ENCODE results near the gene PXDN.
"Not testable (repeated sequence)": the region's sequence is repeated elsewhere in the genome, so short reads cannot be mapped to it uniquely, and the experiment has no call there.

PXDN gene

DNA sequence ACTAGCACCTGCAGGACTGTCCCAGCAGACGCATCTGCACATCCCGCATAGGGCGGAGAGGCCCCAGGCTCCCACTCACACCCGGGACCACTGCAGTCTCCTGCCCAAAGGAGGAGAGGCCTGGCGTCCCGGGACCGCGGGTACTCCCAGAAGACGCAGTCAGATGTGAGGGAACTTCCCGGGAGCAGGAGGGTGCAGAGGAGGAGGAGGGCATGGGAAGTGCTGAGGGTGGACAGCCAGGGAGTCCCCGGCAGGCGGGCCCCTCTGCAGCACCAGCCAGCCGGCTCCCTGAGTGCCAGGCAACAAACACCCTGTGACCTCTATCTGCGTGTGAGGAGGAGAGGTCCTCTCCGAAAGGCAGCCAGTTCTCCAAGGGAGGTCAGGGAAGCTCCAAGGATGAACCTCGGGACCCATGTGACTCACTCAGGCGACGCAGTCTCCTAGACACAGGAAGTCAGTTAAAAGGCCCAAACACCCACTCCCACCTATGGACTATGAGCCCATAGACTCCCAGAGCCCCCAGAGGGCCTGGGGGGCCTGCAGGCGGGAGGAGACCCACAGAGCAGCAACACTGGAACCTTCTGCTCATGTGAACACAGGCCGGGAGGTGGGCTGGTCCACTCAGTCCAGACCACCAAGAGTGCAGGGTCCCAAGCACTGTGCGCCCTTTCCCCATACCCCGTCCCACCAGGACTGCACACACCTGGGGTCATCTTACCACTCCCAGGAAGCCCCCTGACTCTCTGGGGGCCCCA lies 4.2 kb downstream of the PXDN start:
- no peak for DNase-seq (ENCODE audit: low read depth)

DNA sequence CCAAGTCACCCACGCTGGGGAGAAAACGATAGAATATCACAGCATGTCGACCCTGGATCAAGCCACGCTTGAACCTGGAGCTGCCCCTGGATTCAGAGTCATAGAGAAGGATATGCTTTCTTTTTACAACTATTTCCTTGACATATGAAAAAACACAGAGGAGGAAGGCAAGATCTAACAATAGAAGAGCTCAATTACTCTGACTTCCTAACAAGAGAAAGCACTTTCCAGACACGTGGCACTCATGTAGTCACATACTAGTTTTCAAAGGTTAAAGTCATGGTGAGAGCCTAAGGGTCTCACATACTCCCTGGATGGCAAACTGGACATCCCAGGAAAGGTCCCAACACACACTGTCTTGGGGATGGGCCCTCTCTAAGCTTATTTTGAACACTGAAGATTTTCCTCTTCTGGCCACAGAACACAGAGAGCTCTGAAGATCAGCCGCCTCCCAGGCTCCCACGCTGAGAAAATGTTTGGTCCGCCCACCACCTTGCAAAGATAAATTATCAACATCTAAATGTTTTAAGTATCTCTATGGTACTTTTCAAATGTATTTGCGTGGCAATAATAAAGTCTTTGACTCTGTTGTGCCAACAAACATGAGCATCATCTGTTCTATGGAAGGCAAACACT lies 4.9 kb downstream of the PXDN start:
- no peak for DNase-seq (ENCODE audit: low read depth)

DNA sequence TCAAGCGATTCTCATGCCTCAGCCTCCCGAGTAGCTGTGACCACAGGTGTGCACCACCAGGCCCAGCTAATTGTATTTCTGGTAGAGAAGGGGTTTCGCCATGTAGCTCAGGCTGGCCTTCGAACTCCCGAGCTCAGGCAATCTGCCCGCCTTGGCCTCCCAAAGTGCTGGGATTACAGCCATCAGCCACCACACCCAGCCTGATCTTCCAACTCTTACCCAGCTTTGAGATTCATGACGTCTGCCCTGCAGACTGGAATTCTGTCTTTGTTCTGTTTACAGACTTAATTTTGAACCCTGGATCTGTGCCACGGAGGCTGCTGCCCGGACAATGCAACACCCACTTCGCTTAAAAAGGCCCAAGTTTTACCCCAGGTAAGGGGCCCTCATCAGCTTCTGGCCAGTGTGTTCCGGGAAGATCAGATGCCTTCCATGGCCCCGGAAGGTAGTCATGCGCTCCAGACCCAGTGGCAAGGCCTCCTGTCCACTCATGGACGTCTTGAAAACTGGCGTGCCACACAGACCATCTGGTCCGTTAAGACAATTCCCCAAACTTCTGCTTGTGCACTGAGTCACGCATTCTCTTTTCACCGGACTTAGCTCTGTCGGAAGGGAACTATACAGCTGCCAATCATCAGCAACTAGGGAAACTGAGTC lies 5.5 kb downstream of the PXDN start:
- DNase-seq (ENCODE audit: low read depth), result no peak

DNA sequence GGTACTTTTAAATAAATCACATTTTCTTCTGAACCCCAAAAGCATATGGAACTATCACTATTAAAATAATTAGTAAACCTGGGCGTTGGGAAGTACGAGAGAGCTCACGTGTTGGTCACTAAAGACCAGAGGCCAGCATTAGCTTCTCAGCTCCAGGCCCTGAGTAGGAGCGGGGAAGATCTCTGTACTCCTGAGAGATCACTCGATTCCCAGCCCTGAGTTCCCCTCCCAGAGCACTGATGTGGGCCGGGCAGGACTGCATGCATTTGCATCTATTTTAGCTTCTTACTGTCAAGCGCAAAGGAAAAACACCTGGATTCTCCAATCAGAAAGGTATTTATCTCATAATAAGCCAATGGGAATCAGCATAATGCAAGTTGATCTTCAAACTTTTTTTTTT lies 6.2 kb downstream of the PXDN start:
- no peak for DNase-seq (ENCODE audit: low read depth)

DNA sequence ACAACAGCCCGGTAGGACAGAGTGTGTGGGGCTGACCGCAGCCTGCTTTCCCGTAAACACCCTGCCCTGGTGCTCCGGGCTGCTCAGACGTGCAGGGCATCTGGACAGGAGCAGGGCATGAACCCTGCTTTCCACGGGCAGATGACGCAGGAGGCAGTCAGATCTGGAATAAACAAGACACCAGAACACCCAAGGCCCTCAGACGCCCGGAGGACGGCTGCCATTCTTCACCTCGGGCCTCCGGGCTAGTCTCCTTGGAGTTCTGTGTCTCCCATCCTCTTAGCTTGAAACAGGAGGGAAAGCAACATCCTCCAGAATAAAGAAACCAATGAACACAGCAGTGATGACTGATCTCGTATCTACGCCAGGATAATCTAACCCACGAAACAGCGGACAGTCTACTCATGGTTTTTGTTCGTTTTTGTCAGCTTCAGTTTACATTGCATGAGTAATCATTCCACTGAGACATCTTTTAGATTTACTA lies 7.3 kb downstream of the PXDN start:
- no peak for DNase-seq (ENCODE audit: low read depth)

DNA sequence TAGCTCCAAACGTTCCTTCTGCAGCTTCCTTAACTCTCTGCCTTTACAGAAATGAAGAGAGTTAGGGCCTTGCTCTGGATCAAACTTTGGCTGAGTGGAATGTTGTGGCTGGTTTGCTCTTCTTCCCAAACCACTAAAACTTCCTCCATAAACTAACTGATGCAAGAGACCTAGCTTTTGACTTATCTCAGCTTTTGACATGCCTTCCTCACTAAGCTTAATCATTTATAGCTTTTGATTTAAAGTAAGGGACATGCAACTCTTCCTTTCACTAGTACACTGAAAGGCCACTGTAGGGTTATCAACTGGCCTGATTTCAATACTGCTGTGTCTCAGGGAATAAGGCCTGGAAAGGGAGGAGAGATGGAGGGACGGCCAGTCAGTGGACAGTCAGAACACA lies 8.3 kb downstream of the PXDN start:
- DNase-seq (ENCODE audit: low read depth), result no peak

DNA sequence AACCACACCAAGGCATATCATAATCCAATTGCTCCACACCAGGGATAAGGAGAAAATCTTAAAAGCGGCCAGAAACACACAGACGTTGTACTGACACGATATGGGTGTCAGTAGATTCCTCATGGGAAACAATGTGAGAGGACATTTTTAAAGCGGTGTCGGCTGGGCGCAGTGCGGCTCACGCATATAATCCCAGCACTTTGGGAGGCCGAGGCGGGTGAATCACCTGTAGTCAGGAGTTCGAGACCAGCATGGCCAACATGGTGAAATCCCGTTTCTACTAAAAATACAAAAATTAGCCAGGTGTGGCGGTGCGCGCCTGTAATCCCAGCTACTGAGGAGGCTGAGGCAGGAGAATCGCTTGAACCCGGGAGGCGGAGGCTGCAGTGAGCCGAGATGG lies 11.0 kb downstream of the PXDN start:
- DNase-seq (ENCODE audit: low read depth), result not testable (repeated sequence)

DNA sequence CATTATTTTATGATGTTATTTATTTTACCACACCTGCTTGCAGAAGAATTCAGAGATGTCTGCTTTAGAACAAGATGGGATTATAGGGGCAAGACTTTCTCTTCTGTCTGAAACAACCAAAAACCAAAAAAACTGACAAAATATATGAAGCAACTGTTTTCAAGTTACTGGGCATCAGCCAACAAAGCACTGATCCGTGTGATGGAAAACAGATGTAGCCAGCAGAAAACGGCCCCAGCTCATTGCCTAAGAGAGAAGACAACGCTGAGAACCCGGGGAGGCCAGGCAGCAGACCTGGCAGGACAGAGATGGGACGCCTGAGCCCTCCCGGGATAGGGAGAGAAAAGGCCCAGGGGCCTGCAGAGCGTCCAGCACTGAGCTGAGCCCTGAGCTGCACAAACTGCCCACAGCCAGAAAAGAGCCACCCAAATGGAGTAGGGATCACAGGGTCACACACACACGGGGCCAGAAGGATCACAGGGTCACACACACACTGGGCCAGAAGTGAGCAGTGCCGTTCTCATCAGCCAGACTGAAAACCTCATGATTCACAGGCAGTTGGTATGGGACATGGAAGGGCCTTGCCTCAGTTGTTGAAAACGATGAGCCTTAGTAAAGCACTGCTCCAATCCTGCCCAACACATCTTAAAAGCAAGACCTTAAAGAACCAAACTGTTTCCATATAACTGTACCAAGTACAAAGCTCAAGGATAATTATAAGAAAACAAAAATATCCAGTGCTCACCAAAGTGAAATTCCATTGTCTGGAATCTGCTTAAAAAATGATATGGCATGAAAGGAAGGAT lies 12.1 kb downstream of the PXDN start:
- DNase-seq (ENCODE audit: low read depth), result no peak

DNA sequence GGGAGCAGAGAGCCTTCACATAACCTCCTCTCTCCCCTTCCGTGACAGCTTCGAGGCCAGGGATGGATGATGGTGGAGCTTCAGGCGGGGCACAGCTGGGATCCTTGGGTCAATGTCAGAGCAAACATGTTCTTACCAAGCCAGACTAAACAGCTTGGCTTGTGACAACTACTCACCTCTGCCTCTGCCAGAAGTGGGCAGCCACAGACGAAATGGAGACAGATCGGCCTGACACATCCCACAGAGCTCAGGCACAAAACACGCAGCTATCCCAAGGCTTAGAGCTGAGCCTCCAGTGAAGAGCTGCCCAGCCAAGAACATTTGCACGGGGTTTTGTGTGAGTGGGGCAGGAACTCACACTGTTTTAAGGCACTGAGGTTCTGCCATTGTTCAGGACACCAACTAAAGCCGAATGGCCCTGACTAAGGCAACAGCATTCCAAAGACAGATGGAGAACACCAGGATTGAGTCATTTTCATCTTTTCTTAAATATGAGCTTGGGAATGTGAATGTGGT lies 12.8 kb downstream of the PXDN start:
- no peak for DNase-seq (ENCODE audit: low read depth)

DNA sequence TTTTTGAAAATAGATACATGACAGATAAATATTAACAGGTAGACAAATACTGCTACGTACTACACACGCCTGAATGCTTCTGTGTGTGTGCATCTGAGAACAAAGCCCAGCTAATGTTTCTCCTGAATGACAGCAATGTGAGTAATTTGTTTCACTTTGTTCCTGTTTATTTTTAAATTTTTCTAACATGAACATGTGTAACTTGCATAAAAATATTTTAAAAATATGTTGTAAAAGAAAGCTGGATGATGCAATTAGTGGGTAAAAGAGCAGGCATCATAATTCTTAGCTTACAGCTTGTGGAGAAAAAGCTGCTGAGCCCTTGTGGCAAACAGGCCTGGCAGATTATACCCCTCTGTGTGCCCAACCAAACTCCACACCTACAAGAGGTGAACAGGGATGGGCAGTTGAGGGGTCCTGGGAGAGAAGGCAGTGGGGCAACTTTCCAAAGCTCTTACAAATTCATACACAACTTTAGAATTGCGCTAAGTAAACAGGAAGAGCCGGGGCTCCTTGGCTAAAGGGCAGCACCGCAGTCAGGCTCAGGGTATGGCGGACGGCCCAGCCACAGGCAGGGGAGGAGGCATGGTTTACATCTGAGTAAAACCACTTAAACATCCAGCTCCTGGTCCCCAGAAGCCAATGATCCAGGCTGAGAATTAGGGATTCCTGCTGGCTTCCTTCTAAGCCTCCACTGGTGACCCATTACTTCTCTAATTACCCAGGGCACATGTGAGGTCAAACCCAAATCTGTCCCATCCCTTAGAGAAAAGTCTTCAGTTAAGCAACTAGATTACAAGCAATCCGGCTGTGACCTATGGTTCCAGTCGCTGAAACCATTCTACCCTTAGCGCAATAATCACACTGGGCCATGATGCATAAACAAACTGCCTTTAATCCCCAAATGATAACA lies 14.0 kb downstream of the PXDN start:
- DNase-seq (ENCODE audit: low read depth), result no peak

DNA sequence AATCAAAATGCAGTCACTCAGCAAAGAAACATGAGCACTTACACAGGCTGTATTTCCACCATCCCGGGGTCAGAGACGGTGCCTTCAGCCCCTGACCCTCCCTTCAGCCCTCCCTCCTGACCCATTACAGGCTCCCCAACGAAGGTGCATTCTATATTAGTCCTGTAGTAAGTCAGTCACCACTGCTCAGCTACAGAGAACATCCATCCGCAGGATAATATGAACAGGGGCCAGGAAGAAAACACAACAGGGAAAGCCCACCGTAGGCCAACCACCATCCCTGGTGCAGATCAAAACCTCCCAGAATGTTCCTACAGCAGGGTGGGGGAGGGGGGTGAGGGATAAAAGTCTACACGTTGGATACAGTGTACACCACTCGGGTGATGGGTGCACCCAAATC lies 15.1 kb downstream of the PXDN start:
- no peak for DNase-seq (ENCODE audit: low read depth)

DNA sequence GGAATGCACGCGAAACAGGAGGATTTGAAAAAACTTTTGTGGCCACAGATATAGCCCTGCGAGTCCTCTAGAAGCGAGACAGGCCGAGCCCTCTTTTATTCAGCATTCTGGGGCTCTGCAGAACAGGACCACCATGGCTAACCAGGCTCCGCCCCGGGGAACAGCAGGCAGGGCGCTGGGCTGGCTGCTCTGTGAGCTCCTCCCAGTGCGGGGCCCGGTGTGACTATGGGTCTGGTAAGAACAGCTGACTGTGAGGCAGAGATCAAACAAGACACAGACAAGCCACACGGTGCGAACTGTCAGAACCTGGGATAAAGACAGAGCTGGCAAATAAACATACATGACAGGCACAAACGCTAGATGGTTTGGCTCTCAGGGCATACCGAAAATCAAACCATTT lies 15.5 kb downstream of the PXDN start:
- DNase-seq (ENCODE audit: low read depth), result no peak

DNA sequence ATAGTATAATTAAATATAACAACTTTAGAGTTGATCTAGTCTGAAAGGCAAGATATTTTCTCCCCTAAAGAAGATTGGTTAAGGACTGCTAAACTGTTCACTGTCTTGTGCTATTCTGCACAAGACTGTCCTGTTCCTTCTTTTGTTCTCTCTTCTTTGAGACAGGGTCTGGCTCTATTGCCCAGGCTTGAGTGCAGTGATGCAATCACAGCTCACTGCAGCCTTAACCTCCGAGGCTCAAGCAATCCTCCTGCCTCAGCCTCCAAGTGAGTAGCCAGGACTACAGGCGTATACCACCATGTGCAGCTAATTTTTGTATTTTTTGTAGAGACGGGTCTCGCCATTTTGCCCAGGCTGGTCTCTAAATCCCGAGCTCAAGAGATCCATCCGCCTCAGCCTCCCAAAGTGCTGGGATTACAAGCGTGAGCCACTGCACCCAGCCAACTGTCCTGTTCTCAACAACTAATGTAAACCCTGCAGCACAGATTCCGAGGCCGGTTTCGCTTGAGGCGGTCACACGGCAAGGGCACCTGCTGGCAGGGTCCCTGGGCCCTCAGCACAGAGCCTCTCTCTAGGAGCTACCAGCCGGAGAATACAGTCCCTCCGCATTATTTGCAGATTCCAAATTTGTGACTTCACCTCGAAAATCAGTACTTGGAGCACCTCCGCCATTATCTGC lies 16.4 kb downstream of the PXDN start:
- no peak for DNase-seq (ENCODE audit: low read depth)

DNA sequence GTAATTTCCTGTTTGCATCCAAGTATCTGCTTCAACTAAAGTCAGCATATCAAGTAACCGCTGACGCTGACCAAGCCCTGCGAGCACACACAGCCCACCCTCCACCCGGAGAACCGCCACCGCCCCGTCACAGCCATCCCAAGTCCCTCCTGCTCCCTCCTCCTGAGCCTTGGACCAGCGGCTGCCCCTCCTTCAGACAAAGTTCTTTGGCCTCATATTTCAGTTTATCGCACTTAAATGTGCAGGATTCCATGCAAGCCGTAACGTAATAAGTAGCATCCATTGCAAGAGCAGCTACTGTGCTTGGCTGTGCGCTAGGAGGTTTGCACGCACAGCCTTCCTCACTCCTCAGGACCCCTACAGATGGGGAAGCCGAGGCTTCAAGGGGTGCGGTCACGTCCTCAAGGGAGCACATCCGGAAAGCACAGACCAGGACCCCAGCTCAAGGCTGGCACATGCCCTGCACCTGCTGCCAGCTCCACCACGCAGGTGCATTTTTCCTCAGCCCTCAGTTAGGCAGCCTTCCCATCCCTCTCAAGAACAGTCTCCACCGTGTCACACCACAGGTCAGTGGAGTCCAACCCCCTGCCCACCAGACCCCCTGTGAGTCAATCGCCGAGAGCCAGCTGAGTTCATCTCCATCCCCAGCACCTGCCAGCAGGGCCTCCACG lies 17.1 kb downstream of the PXDN start:
- DNase-seq (ENCODE audit: low read depth), result no peak

DNA sequence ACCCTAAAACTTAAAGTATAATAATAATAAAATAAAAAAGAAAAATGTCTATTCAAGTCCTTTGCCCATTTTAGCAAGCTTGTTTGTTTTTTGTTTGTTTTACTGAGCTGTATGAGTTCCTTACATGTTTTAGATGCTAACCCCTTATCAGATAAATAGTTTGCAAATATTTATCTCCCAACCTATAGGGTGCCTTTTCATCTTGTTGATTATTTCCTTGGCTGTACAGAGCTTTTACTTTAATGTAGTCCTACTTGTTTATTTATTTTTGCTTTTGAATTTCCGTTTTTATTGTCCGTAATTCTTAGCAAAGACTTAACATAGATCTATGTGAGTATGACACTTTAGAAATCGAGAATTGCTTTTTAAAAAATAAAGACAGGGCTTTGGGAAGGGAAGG lies 17.8 kb downstream of the PXDN start:
- no peak for DNase-seq (ENCODE audit: low read depth)

DNA sequence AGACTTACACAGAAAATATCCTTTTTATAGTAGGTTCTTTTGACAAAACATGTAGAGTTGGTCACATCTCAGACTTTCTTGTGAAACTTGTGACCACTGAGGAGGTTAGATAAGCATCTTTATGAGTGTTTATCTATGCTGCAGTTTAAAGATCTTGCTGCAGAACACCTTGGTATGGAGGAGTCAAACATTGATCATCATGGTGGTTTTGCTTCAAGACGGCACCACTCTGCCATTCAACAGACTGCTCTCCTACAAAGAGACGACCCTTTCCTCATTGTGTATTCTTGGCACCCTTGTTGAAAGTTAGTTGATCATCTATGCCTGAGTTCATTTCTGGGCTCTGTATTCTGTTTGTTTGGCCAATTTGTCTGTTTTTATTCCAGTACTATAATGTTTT lies 20.0 kb downstream of the PXDN start:
- not testable (repeated sequence) for DNase-seq (ENCODE audit: low read depth)

DNA sequence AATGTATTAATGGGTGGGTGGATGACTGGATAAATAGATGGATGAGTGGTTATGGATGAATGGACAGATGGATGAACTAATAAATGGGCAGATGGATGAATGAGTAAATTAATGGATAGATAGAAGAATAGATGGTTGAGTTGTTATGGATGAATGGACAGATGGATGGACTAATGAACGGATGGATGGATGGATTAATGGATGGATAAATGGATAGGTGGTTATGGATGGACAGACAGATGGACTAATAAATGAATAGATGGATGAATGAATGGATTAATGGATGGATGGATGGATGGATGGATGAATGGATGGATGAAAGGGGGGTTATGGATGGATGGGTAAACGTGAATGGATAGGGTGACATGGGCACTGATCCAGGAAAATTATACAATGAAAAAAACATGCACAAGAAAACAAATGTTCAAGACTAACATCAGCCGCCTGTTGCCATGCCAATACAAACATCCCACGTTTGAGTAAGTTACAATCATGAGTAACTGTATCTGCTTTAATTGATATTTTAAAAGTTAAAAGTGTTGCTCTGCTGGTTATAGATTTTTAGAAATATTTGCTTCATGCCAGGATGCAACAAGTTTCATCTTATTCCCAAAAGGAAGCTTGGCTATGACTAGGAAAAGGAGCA lies 20.8 kb downstream of the PXDN start:
- no peak for DNase-seq (ENCODE audit: low read depth)

DNA sequence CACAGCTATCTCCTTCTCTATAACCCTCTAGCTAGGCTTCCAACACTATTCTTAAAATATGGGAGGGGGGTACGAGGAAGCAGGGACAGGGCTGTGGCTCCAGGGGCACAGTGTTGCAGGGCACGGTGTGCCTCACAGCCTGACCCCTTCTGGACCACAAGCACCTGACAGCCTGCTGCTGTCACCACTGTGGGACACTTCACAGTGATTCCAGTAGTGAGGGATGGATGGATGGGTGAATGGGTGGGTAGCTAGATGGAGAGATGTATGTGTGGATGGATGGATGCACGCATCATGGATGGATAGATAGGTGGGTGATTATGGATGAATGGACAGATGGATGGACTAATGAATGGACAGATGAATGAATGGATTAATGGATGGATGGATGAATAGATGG lies 21.6 kb downstream of the PXDN start:
- no peak for DNase-seq (ENCODE audit: low read depth)

Measured in stimulated activated CD8-positive, alpha-beta memory T cell treated with anti-CD3 and anti-CD28 coated beads, Interleukin-12 subunit alpha, Interleukin-12 subunit beta, amount 100 ng/mL, for 1 hour (primary cell).